Ovary (tissue), 9 donors: ENCODE results near the gene PFAS. TPM values are rescaled to one million over a fixed set of nuclear protein-coding genes. Genes with fewer than 3 reads are reported as not detected.

ENCODE experiments used
- DNase-seq, 5 donors: peaks; one replicate each; pipeline ENCODE4 v3.0.0-alpha.2; 2019 to 2020
- H3K27ac ChIP-seq, 2 donors: fragments of 200-600 bp; one replicate each; pipeline versions ENCODE4 v1.5.1 to v1.8.0; 2019 to 2022
- H3K27me3 ChIP-seq: fragments of 200-600 bp; one replicate; pipeline ENCODE4 v1.8.0; 2022
- H3K36me3 ChIP-seq: fragments of 200-600 bp; sonication (generic); one replicate; pipeline ENCODE4 v1.5.1; 2019
- H3K4me1 ChIP-seq: one replicate; pipeline ENCODE4 v1.8.1; 2013; ENCODE audit warnings: mild to moderate bottlenecking, moderate library complexity; ENCODE audit not compliant: insufficient read depth
- H3K4me3 ChIP-seq: fragments of 200-600 bp; sonication (generic); one replicate; pipeline ENCODE4 v1.5.1; 2017
- H3K9me3 ChIP-seq, 2 donors: fragments of 200-600 bp in 1 of 2; sonication (generic) in 1 of 2; one replicate each; pipeline versions ENCODE4 v1.5.1 to v1.8.1; 2013 to 2019; ENCODE audit warnings: mild to moderate bottlenecking in 1 of 2, moderate library complexity in 1 of 2
- CTCF ChIP-seq, 3 donors: fragments of 450-650 bp in 2 of 3; fragments of 200-600 bp in 1 of 3; IDR thresholded peaks; one replicate each; pipeline versions ENCODE4 v1.5.1 to v1.8.0; 2016 to 2022; ENCODE audit warnings: antibody characterized with exemption in 3 of 3, mild to moderate bottlenecking in 1 of 3
- EP300 ChIP-seq: sonication (generic); formaldehyde crosslinking; IDR thresholded peaks from one replicate; pipeline ENCODE4 v1.6.1; 2017; ENCODE audit warnings: antibody characterized with exemption
- POLR2A ChIP-seq: fragments of 450-650 bp; IDR thresholded peaks from one replicate; pipeline ENCODE4 v1.6.1; 2017; ENCODE audit warnings: antibody characterized with exemption, mild to moderate bottlenecking, moderate library complexity
- WGBS, 3 donors: extraction: QIAGEN DNeasy Blood & Tissue Kit in 1 of 3; methylation state at CpG; one replicate each; pipeline versions ENCODE4 v1.1.5 to v1.1.7; 2013 to 2017; 5-methylcytosine and 5-hydroxymethylcytosine counted together
- intact Hi-C, 4 donors: fragments of 100-400 bp; cut with DNase I; formaldehyde crosslinking; loops; one replicate each; pipeline versions ENCODE4 v1.11.0 to v1.15.1; 2022 to 2023
- polyA plus RNA-seq, 2 donors: library from polyadenylated mRNA; stranded (reverse); fragments of 200-250 nt in 1 of 2; fragments of 350-450 nt in 1 of 2; fragmentation: Illumina TruSeq in 1 of 2; extraction: RNeasy Lipid Tissue Mini Kit (QIAGEN cat#74804) in 1 of 2; gene quantifications; one replicate each; pipeline ENCODE4 v1.2.3, GENCODE V29; 2013 to 2014
- total RNA-seq, 7 donors: library from RNA; depleted of rRNA in 2 of 7; stranded (reverse); fragments of >200 nt in 2 of 7; fragmentation: NEBNext Ultra II Directional in 3 of 7; extraction: Animal tissue kit (Norgen Biotek cat#: 25700) in 3 of 7; gene quantifications; one replicate each; pipeline versions ENCODE4 v1.1.0 to v1.2.4, GENCODE V29; 2016 to 2023
- donor health status: DM: no; HTN: no; CAD: no; lungs with moderate emphysema.
- donor health status: DM: no; HTN: no; CAD: no.
- donor health status: Bipolar disorder and iron deficiency.
- donor health status: DM: yes; HTN: yes; CAD: no.
- donor health status: DM: no; HTN: no; CAD: no.
- donor health status: DM: yes; HTN: yes; CAD: no.

The PFAS gene
- total and polyA plus RNA-seq, 9 donors = 6.6 to 69.9 (median 27.8) TPM

DNA sequence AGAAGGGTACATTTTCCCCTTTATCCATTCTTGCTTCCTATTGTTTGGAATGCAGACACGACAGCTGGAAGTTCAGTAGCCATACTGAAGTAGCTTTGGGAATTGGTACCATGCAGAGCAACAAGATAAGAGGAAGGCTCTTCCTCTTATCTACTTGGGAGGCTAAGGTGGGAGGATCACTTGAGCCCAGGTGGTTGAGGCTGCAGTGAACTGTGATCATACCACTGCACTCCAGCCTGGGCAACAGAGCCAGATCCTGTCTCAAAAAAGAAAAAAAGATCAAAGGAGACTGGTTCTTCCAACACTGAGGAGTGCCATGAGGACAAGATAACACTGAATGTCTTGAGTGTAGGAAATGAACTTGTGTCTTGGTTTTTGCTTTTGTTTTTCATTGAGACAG lies 23.3 kb downstream of the PFAS start:
- DNase-seq = no peak
- no peak overlapping the region for H3K4me3 ChIP-seq
- no peak for TF ChIP-seq EP300
- no peak for TF ChIP-seq CTCF (IDR thresholded peaks at IDR 0.05)
- no peak for TF ChIP-seq POLR2A
- no peaks in the 10 kb centered on the region for H3K9me3 ChIP-seq
- 56 to 81% (median 74%) methylated on average over 1 of the region's 1 CpG for WGBS, 3 donors
- H3K36me3 ChIP-seq = no peaks in the 10 kb centered on the region
- no peak overlapping the region for H3K27ac ChIP-seq
- no peaks in the 10 kb centered on the region for H3K27me3 ChIP-seq
- no peaks in the 10 kb centered on the region for H3K4me1 ChIP-seq
- intact Hi-C loops = no loop called here

- Histone ChIP-seq H3K4me1 (no peaks in the 10 kb centered on the region), H3K36me3 (no peaks in the 10 kb centered on the region), H3K9me3 (no peaks in the 10 kb centered on the region), H3K27me3 (no peaks in the 10 kb centered on the region), H3K4me3 (no peak overlapping the region), H3K27ac (no peak overlapping the region)
- intact Hi-C loops = no loop called here
- no peak for TF ChIP-seq POLR2A
- TF ChIP-seq CTCF (IDR thresholded peaks at IDR 0.05) = no peak
- TF ChIP-seq EP300 = no peak
- 90 to 91% (median 90%) methylated on average over 4 of the region's 4 CpGs for WGBS, 3 donors
- no peak for DNase-seq
Observed at GRCh38 chr17:8273884-8274444, 24.9 kb downstream of the PFAS start.

DNA sequence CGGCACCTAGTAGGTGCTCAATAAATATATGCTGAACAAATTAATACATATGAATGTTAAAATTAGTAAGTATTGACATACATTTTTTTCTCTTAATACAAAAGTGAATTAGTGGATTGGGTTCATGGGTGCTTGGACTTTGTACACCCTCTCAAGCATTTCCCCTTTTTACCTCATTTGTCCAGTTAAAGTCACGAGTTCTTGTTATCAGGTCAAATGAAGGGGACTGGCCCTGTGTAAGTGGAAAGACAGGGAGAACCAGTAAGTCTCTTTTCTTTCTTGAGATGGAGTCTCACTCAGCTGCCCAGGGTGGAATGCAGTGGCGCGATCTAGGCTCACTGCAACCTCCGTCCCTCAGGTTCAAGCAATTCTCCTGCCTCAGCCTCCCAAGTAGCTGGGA lies 25.7 kb downstream of the PFAS start:
- Histone ChIP-seq H3K27ac (no peak overlapping the region), H3K4me3 (no peak overlapping the region), H3K36me3 (no peaks in the 10 kb centered on the region), H3K4me1 (no peaks in the 10 kb centered on the region), H3K27me3 (no peaks in the 10 kb centered on the region), H3K9me3 (no peaks in the 10 kb centered on the region)
- no peak for DNase-seq
- 78 to 99% (median 96%) methylated on average over 5 of the region's 5 CpGs for WGBS, 3 donors
- TF ChIP-seq POLR2A = no peak
- no peak for TF ChIP-seq EP300
- TF ChIP-seq CTCF (IDR thresholded peaks at IDR 0.05) = no peak
- intact Hi-C loops = no loop called here

DNA sequence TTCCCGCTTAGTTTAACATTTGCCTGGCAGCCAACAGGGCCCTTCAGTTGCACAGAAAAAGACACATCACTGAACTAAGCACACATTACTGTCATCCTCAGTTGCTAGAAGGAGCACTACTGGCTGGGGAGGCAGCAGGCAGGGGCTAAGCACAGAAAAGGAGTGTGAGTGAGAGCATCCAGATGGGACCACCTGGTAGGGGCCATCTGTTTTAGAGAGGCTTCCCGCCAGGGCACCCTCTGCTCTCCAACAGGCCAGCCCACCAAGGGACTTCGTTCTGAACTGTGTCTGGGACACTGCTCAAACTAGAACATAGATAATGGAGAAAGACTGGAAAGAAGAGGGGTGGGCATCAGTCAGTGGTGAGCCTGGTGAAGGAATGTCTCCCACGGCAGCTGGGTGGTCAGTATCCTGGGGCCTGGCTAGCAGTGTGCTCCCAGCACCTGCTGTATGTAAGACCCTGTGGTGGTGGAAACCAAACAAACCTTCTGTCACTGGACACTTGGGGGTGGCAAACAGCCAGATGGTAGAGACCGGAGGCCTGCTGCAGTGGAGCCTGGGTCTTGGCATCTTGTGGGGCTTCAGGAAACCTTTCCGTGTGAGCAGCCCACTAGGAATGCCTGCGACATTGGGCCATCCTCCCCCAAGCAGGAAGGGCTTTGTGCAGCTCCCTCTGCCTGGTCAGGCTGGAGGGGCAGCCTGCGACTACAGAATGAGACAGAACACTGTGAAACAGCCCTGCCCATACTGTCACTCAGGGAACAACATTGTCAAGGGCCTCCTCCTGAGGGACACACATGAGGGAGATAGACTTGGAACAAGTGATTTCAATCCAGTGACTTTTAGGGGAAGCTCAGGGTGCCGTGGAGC lies 26.6 kb downstream of the PFAS start:
- Histone ChIP-seq H3K9me3 (no peaks in the 10 kb centered on the region), H3K27me3 (no peaks in the 10 kb centered on the region), H3K4me1 (no peaks in the 10 kb centered on the region), H3K4me3 (no peak overlapping the region), H3K27ac (no peak overlapping the region), H3K36me3 (no peaks in the 10 kb centered on the region)
- intact Hi-C loops = no loop called here
- WGBS, 3 donors = 48 to 57% (median 52%) methylated on average over 9 of the region's 9 CpGs
- TF ChIP-seq CTCF (IDR thresholded peaks at IDR 0.05) (no peak), POLR2A (no peak), EP300 (no peak)
- no peak for DNase-seq
